H1 (cell line): ENCODE results near the gene UBAC1. TPM values are rescaled to one million over a fixed set of nuclear protein-coding genes. Genes with fewer than 3 reads are reported as not detected.

Experiments
- CTCF ChIA-PET: fragments of 300-600 bp; sonication (Branson Sonifier 250); formaldehyde crosslinking; loops from one replicate; lab custom pipeline; 2021; ENCODE audit not compliant: partially characterized antibody; lab: Charles Lee
- POLR2A ChIA-PET: fragments of 300-600 bp; sonication (Branson Sonifier 250); formaldehyde crosslinking; loops from one replicate; lab custom pipeline; 2021; ENCODE audit warnings: inconsistent platforms; ENCODE audit not compliant: partially characterized antibody; lab: Charles Lee
- DNase-seq, 2 experiments: peaks; one replicate each; pipeline versions ENCODE4 v3.0.0 to v3.0.0-alpha.2; 2010 to 2022; ENCODE audit warnings: low spot score in 2 of 2, low read depth in 1 of 2, mixed read lengths in 1 of 2
- FAIRE-seq: peaks from 2 replicates; lab custom pipeline; 2011; peaks lifted over from hg19 to GRCh38; lab: Jason Lieb, UNC
- H2AFZ ChIP-seq: 2 replicates; pipeline ENCODE4 v1.8.1; 2012; ENCODE audit warnings: low read length, inconsistent platforms
- H2AK5ac ChIP-seq: 2 replicates; pipeline ENCODE4 v1.6.1; 2013; ENCODE audit warnings: low read depth, low read length
- H2BK120ac ChIP-seq: replicated peaks from 2 replicates; pipeline ENCODE3; 2013; ENCODE audit warnings: low read depth, low read length, inconsistent platforms
- H2BK12ac ChIP-seq: 2 replicates; pipeline ENCODE4 v1.6.1; 2013; ENCODE audit warnings: low read depth, low read length
- H2BK15ac ChIP-seq: 2 replicates; pipeline ENCODE4 v1.6.1; 2013; ENCODE audit warnings: low read length
- H2BK20ac ChIP-seq: 2 replicates; pipeline ENCODE4 v1.6.1; 2013; ENCODE audit warnings: low read length
- H2BK5ac ChIP-seq: 2 replicates; pipeline ENCODE4 v1.6.1; 2013; ENCODE audit warnings: low read depth, low read length
- H3K14ac ChIP-seq: 2 replicates; pipeline ENCODE4 v1.6.1; 2013; ENCODE audit warnings: inconsistent platforms; ENCODE audit not compliant: insufficient read length
- H3K18ac ChIP-seq: 2 replicates; pipeline ENCODE4 v1.6.1; 2013; ENCODE audit warnings: low read length; ENCODE audit errors: extremely low read depth
- H3K23ac ChIP-seq: 2 replicates; pipeline ENCODE4 v1.6.1; 2013; ENCODE audit warnings: inconsistent platforms; ENCODE audit not compliant: insufficient read length
- H3K23me2 ChIP-seq: 2 replicates; pipeline ENCODE4 v1.6.1; 2013; ENCODE audit warnings: low read depth, low read length
- H3K27ac ChIP-seq: 2 replicates; pipeline ENCODE4 v1.6.1; 2011; ENCODE audit warnings: low read depth, low read length, inconsistent platforms
- H3K27me3 ChIP-seq, 4 experiments: replicated peaks in 1 of 4; 1 replicate in 1 of 4; 2 replicates in 3 of 4; pipeline versions ENCODE4 v1.6.1 to v1.8.1; 2011 to 2013; ENCODE audit warnings: low read length in 3 of 4, mild to moderate bottlenecking in 3 of 4, inconsistent platforms in 2 of 4, mixed read lengths in 2 of 4, moderate library complexity in 1 of 4; ENCODE audit not compliant: control insufficient read depth in 3 of 4, insufficient read depth in 3 of 4; ENCODE audit errors: extremely low read depth in 1 of 4
- H3K36me3 ChIP-seq, 4 experiments: 2 replicates each; pipeline versions ENCODE4 v1.6.1 to v1.8.1; 2011 to 2013; ENCODE audit warnings: mild to moderate bottlenecking in 4 of 4, low read length in 3 of 4, moderate library complexity in 2 of 4, control low read depth in 1 of 4, inconsistent platforms in 1 of 4; ENCODE audit not compliant: insufficient read depth in 4 of 4, control insufficient read depth in 2 of 4
- H3K4ac ChIP-seq: replicated peaks from 2 replicates; pipeline ENCODE3; 2013; ENCODE audit warnings: low read length, low read depth, mixed read lengths, inconsistent platforms; ENCODE audit not compliant: insufficient read length
- H3K4me1 ChIP-seq, 4 experiments: replicated peaks in 1 of 4; 1 replicate in 1 of 4; 2 replicates in 3 of 4; pipeline versions ENCODE4 v1.6.1 to v1.8.1; 2011 to 2013; ENCODE audit warnings: low read length in 3 of 4, inconsistent platforms in 2 of 4, mixed read lengths in 1 of 4; ENCODE audit not compliant: insufficient read depth in 4 of 4, control insufficient read depth in 3 of 4
- H3K4me2 ChIP-seq, 2 experiments: 2 replicates each; pipeline versions ENCODE4 v1.6.1 to v1.8.1; 2011 to 2013; ENCODE audit warnings: low read depth in 2 of 2, low read length in 2 of 2, control low read depth in 1 of 2, inconsistent platforms in 1 of 2, mild to moderate bottlenecking in 1 of 2; ENCODE audit not compliant: insufficient read depth in 1 of 2
- H3K4me3 ChIP-seq, 4 experiments: fragments of 200-600, 300-600 bp in 1 of 4; sonication (generic), shearing (Covaris generic), sonication (Bioruptor Twin) in 1 of 4; 2 replicates each; pipeline versions ENCODE4 v1.5.1 to v1.8.1; 2011 to 2016; ENCODE audit warnings: low read length in 4 of 4, low read depth in 3 of 4, control low read depth in 2 of 4, inconsistent platforms in 2 of 4, mild to moderate bottlenecking in 2 of 4, mixed read lengths in 1 of 4, moderate library complexity in 1 of 4; ENCODE audit not compliant: insufficient read depth in 2 of 4; ENCODE audit errors: extremely low read depth in 1 of 4
- H3K56ac ChIP-seq: replicated peaks from 2 replicates; pipeline ENCODE3; 2013; ENCODE audit warnings: low read depth, mild to moderate bottlenecking, mixed read lengths, low read length, inconsistent platforms; ENCODE audit not compliant: insufficient read length
- H3K79me1 ChIP-seq: 2 replicates; pipeline ENCODE4 v1.6.1; 2013; ENCODE audit warnings: low read depth, low read length, control low read depth
- H3K79me2 ChIP-seq, 2 experiments: 2 replicates each; pipeline versions ENCODE4 v1.6.1 to v1.8.1; 2012 to 2013; ENCODE audit warnings: low read length in 2 of 2, mild to moderate bottlenecking in 2 of 2, inconsistent platforms in 1 of 2; ENCODE audit not compliant: insufficient read depth in 2 of 2, control insufficient read depth in 1 of 2
- H3K9ac ChIP-seq, 4 experiments: replicated peaks in 1 of 4; 1 replicate in 1 of 4; 2 replicates in 3 of 4; pipeline versions ENCODE4 v1.6.1 to v1.8.1; 2011 to 2013; ENCODE audit warnings: low read depth in 3 of 4, low read length in 3 of 4, control low read depth in 2 of 4, mild to moderate bottlenecking in 2 of 4, moderate library complexity in 2 of 4, inconsistent platforms in 1 of 4; ENCODE audit errors: extremely low read depth in 1 of 4
- H3K9me3 ChIP-seq, 2 experiments: 2 replicates each; pipeline versions ENCODE4 v1.6.1 to v1.8.1; 2012 to 2013; ENCODE audit warnings: mild to moderate bottlenecking in 2 of 2, moderate library complexity in 2 of 2, control low read depth in 1 of 2, inconsistent platforms in 1 of 2, low read depth in 1 of 2, low read length in 1 of 2, mixed read lengths in 1 of 2; ENCODE audit not compliant: insufficient read depth in 2 of 2
- H4K20me1 ChIP-seq, 2 experiments: replicated peaks in 1 of 2; 2 replicates each; pipeline versions ENCODE3 to v1.8.1; 2011 to 2013; ENCODE audit warnings: inconsistent platforms in 2 of 2, low read length in 2 of 2, mild to moderate bottlenecking in 1 of 2; ENCODE audit not compliant: insufficient read depth in 2 of 2, control insufficient read depth in 1 of 2
- H4K5ac ChIP-seq: 2 replicates; pipeline ENCODE4 v1.6.1; 2013; ENCODE audit warnings: low read length, low read depth, mixed read lengths, inconsistent platforms; ENCODE audit not compliant: insufficient read length
- H4K8ac ChIP-seq: 2 replicates; pipeline ENCODE4 v1.8.0; 2013; ENCODE audit warnings: mild to moderate bottlenecking, moderate library complexity, low read length, inconsistent platforms; ENCODE audit not compliant: insufficient read depth; ENCODE audit errors: extremely low read depth
- H4K91ac ChIP-seq: replicated peaks from 2 replicates; pipeline ENCODE3; 2013; ENCODE audit warnings: low read length, mixed read lengths, inconsistent platforms; ENCODE audit not compliant: insufficient read length
- CBX5 ChIP-seq: fragments of 300-800, 300-1000 bp; sonication (generic); IDR thresholded peaks from 2 replicates; pipeline ENCODE4 v1.7.1; 2016; ENCODE audit warnings: antibody characterized with exemption, low read length, low read depth
- CHD1 ChIP-seq: IDR thresholded peaks from 2 replicates; pipeline ENCODE4 v1.6.1; 2012; ENCODE audit warnings: low read depth, low read length, improper control_type of control experiment
- FOSL1 ChIP-seq: IDR thresholded peaks from 2 replicates; pipeline ENCODE4 v1.6.1; 2011; ENCODE audit warnings: mild to moderate bottlenecking, low read depth, low read length, moderate library complexity; ENCODE audit not compliant: insufficient read depth
- GABPA ChIP-seq: IDR thresholded peaks from 2 replicates; pipeline ENCODE4 v1.6.1; 2011; ENCODE audit warnings: mild to moderate bottlenecking, low read length, moderate library complexity, borderline replicate concordance; ENCODE audit not compliant: insufficient read depth
- GTF2F1 ChIP-seq: IDR thresholded peaks from 2 replicates; pipeline ENCODE4 v1.6.1; 2012; ENCODE audit warnings: low read depth, low read length, improper control_type of control experiment, borderline replicate concordance
- KDM4A ChIP-seq: IDR thresholded peaks from one replicate; pipeline ENCODE4 v1.7.1; 2012; ENCODE audit warnings: low read depth, mild to moderate bottlenecking, moderate library complexity, low read length, inconsistent platforms; ENCODE audit not compliant: severe bottlenecking
- KDM5A ChIP-seq: fragments of 200-600 bp; IDR thresholded peaks from 2 replicates; pipeline ENCODE4 v1.7.1; 2012; ENCODE audit warnings: mild to moderate bottlenecking, low read length, inconsistent platforms, mixed read lengths
- RNF2 ChIP-seq: fragments of 200-900, 300-1000 bp; sonication (generic); IDR thresholded peaks from 2 replicates; pipeline ENCODE4 v1.7.1; 2016; ENCODE audit warnings: borderline replicate concordance, low read depth, mild to moderate bottlenecking, antibody characterized with exemption, low read length; ENCODE audit not compliant: poor library complexity, severe bottlenecking; ENCODE audit errors: missing control alignments
- RXRA ChIP-seq: IDR thresholded peaks from 2 replicates; pipeline ENCODE4 v1.6.1; 2011; ENCODE audit warnings: low read depth, mild to moderate bottlenecking, low read length, moderate library complexity; ENCODE audit not compliant: insufficient read depth
- TCF12 ChIP-seq: IDR thresholded peaks from 2 replicates; pipeline ENCODE4 v1.6.1; 2011; ENCODE audit warnings: low read depth, mild to moderate bottlenecking, low read length
- YY1 ChIP-seq: IDR thresholded peaks from 2 replicates; pipeline ENCODE4 v1.6.1; 2011; ENCODE audit warnings: low read depth, mild to moderate bottlenecking, low read length
- WGBS, 2 experiments: shearing (Covaris generic) in 1 of 2; methylation state at CpG; one replicate each; pipeline versions ENCODE4 v1.1.6 to v1.1.7; 2013 to 2015; ENCODE audit warnings: low lambda C conversion rate in 2 of 2, mixed read lengths in 2 of 2, inconsistent platforms in 1 of 2, low coverage in 1 of 2, missing lambda C conversion rate in 1 of 2; ENCODE audit not compliant: insufficient replicate concordance in 2 of 2, insufficient coverage in 1 of 2, insufficient read length in 1 of 2; ENCODE audit errors: extremely low coverage in 1 of 2, missing lambda C conversion rate in 1 of 2; 5-methylcytosine and 5-hydroxymethylcytosine counted together
- polyA plus RNA-seq, 7 experiments: library from polyadenylated mRNA; depleted of rRNA in 3 of 7; stranded (reverse) in 5 of 7; unstranded in 2 of 7; fragments of >200 nt in 5 of 7; fragments of 200-250 nt in 2 of 7; gene quantifications; 1 replicate in 5 of 7; 2 replicates in 1 of 7; 4 replicates in 1 of 7; pipeline versions ENCODE4 v1.2.1 to v1.2.3, GENCODE V29; 2011 to 2013; ENCODE audit warnings: missing spikeins in 2 of 7, mixed read lengths in 2 of 7
- total RNA-seq: library from RNA; stranded (reverse); fragmentation: NEBNext Ultra II Directional; extraction: Animal tissue kit (Norgen Biotek cat#: 25700); gene quantifications from 2 replicates; pipeline ENCODE4 v1.2.1, GENCODE V29; 2021

Gene UBAC1
- total and polyA plus RNA-seq, 2 of the 8 experiments (the other 6 are each of a cell fraction or from before 2014, with no cell fraction given): 59.3 to 85.2 TPM

GRCh38 chr9:135961811-135962695, 880 bp upstream of the UBAC1 start:
- CTCF ChIA-PET: interaction anchor here (0.6 to 2.1 kb wide), 4 partner anchors 160 to 359 kb away, joined by 3 to 8 read pairs (median 3); no protein-coding TSS in a partner anchor

More at GRCh38 chr9:135961811-135962695, 880 bp upstream of the UBAC1 start:
- Histone ChIP-seq H3K4me1 (peaks cover 4 to 7% (median 5%) of the 10 kb centered on the region in 4 experiments; a peak in 5 of 7 replicates), H3K36me3 (no peaks in the 10 kb centered on the region), H4K8ac (no peak overlapping the region), H3K4me2 (peak overlapping the region; percentile 58 to 78), H2BK5ac (no peak overlapping the region), H3K9me3 (no peaks in the 10 kb centered on the region), H4K20me1 (peaks cover 4 to 11% of the 10 kb centered on the region in 2 experiments), H3K23me2 (peaks cover 1% of the 10 kb centered on the region), H2BK15ac (no peak overlapping the region), H2AK5ac (no peak overlapping the region), H3K27me3 (no peaks in the 10 kb centered on the region), H2BK20ac (no peak overlapping the region), H3K27ac (no peak overlapping the region), H2BK12ac (no peak overlapping the region), H3K79me2 (peaks cover 5 to 32% of the 10 kb centered on the region in 2 experiments), H3K9ac (no peak overlapping the region), H3K18ac (no peak overlapping the region), H4K5ac (no peak overlapping the region), H3K4ac (no peak overlapping the region), H2BK120ac (no peak overlapping the region), H3K23ac (no peak overlapping the region), H3K14ac (no peak overlapping the region), H4K91ac (peak overlapping the region; percentile 8), H3K79me1 (peaks cover 5% of the 10 kb centered on the region), H2AFZ (peak overlapping the region; percentile 78), H3K56ac (no peak overlapping the region), H3K4me3 (peak overlapping the region; percentile 22 to 53 (median 39); a peak in 5 of 8 replicates)
- WGBS, 2 experiments: 68% methylated on average over 15 of the region's 15 CpGs; no CpG with 5 or more reads in 1 of the 2 experiments
- no peak for DNase-seq
- no peak for FAIRE-seq
- POLR2A ChIA-PET: interaction anchor here (0.8 to 1.9 kb wide), 3 partner anchors 8 to 170 kb away, joined by 3 to 5 read pairs (median 3); no protein-coding TSS in a partner anchor
- TF ChIP-seq GTF2F1 (no peak), TCF12 (no peak), YY1 (no peak), RXRA (no peak), KDM4A (no peak), CBX5 (no peak), FOSL1 (no peak), RNF2 (no peak), KDM5A (no peak), GABPA (no peak), CHD1 (no peak)
